Heart left ventricle (tissue), 13 donors: Measurements from ENCODE around the gene NAALADL2.

Source experiments
- CTCF ChIP-seq, 12 donors: fragments of 200-600 bp; sonication (generic) in 4 of 12; IDR thresholded peaks; one replicate each; pipeline versions ENCODE4 v1.5.0 to v1.8.0; 2018 to 2022; ENCODE audit warnings: antibody characterized with exemption in 12 of 12, mild to moderate bottlenecking in 5 of 12
- POLR2A ChIP-seq, 2 donors: fragments of 450-650 bp; IDR thresholded peaks; one replicate each; pipeline ENCODE4 v1.6.1; 2017; ENCODE audit warnings: antibody characterized with exemption in 2 of 2, mild to moderate bottlenecking in 2 of 2, moderate library complexity in 2 of 2
- donor health status: ischemic (EF 13 %, LVEDD 7.1; RV severe dilation, severe dysfunction).
- donor health status: DM: no; HTN: yes; CAD: no.
- donor health status: DM: no; HTN: no; CAD: no.
- donor health status: ischemic (EF 25% LVEDD 6.9; RV normal size, moderate dysfunction).
- donor health status: ischemic (EF 25% LVEDD 5.7; RV mildly dilated, moderate dysfunction).
- donor health status: ischemic (EF 35%, LVEDD 5.7; RV mildly dilated, moderate dysfunction).
- donor health status: nonischemic (EF 11% LVEDD 7.7; RV severe dilation, severe dysfunction).
- donor health status: DM: yes; HTN: yes; CAD: no.
- donor health status: PGD.
- donor health status: ischemic (EF 29% LVEDD 5.4; RV normal size, mild dysfunction).
- donor health status: nonischemic (EF 23%, LVEDD 6.1; RV moderate dilation, normal function).

GRCh38 chr3:175304404-175304803 lies 445.3 kb downstream of the NAALADL2 start:
- no peak for TF ChIP-seq CTCF (IDR thresholded peaks at IDR 0.05)
- no peak for TF ChIP-seq POLR2A (IDR thresholded peaks at IDR 0.05)
